Epidermal melanocyte (primary cell): ENCODE data around the gene UCK1.
A peak's percentile ranks its signal among the peaks of the same experiment; 100 is the strongest.
"Not testable (repeated sequence)": the region's sequence is repeated elsewhere in the genome, so short reads cannot be mapped to it uniquely, and the experiment has no call there.

Experiments used
- DNase-seq: peaks from one replicate; pipeline ENCODE4 v3.0.0; 2011; ENCODE audit warnings: low spot score; ENCODE audit not compliant: insufficient read length

The UCK1 gene

DNA sequence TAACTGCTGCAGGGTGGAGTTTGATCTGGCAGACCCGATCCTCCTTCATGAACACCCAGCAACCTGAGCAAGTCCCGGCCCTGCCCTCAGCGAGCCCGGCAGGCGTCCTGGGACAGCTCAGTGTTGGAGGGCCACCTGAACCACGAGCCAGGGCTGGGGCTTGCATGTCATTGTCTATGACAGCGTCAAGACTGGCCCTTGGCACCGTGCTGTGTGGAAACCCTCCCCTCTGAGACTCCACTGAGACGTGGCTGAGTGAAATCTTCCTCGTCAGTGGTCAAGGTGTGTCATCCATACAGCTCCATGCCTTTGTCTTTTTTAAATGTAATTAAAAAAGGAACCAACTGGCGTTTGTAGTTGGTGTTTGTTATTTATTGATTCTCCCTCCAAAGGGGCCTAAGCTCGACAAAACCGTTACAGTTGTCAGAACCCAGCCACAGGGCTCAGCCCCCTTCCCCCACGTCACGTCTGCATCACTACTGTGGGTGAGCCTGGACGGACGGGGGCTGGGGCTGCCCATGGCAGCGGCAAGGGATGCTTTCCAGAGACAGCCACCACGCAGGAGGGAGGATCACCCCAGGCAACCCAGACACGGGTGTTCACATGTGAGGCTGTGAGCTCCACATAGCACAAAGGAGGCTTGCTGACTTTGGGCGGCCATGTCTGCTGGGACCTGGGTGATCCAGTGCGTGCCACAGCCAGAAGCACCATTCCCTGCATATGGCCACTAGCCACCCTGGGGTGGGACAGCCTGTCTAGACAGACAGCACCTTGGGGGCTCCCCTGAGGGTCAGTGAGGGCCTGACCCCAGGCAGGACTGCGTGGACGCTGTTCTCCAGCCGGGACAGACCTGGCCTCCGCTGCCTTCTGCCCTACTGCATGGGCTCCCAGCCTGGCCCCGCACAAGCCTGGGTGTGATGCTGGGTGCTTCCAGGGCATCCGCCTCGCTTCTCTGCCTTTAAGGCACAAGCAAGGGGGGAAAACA lies 7.3 kb downstream of the UCK1 start:
- DNase-seq = no peak

GRCh38 chr9:131523086-131523388 lies 8.0 kb downstream of the UCK1 start:
- DNase-seq = no peak

DNA sequence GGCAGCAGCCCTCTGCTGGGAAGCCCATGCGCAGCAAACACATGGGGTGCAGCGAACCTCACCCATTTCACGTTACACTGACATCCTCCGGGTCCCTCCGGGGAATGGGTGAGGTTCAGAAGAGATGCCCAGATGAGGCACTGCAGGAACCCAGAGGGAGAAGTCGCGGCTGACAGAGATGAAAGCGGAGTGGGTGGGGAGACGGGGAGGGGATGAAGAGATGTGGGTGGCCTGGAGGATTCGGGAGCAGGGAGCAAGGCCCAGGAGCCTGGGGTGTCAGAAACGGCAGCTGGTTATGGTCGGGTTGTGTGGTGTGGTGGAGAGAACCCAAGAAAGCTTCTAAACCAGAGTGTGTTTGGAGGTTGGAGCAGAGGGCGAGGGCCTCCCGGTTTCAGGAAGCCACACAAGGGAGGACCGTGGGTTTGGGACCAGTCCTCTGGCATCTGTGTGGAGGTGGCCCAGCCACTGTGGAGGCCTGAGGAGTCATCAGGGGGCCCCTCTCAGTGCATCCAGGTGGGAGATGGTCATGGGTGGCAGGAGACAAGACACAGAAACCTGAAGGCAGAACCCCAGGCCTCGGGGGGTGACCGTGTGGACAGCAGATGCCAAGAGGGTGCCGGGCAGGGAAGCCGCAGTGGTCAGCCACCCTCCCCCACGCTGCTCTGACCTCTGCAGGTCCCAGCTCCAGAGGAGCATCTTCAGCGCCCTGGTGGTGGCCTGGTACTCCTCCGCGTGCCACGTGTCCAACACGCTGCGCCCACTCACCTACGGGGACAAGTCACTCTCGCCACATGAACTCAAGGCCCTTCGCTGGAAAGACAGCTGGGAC lies 8.6 kb downstream of the UCK1 start:
- DNase-seq = no peak

GRCh38 chr9:131521822-131522221 lies 9.2 kb downstream of the UCK1 start:
- DNase-seq = no peak

GRCh38 chr9:131521203-131521602 lies 9.9 kb downstream of the UCK1 start:
- DNase-seq = no peak

DNA sequence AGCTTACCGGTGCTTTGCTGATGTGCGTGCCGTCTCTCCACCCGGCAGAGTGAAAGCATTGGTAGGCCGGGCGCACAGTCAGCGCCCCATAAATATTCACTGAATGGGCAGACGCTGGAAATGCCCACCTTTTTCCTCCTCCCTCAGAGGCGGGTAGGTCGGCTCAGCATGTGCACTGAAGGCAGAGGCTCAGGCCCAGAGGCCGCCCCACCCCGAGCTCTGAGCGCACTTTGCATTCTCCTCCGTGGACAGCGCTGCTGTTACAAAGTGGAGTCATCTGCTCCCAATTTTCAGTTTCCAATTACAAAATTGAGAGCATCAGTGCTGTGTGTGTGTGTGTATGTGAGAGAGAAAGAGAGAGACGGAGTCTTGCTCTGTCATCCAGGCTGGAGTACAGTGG lies 10.6 kb downstream of the UCK1 start:
- DNase-seq = no peak

GRCh38 chr9:131518553-131518952 lies 12.5 kb downstream of the UCK1 start:
- no peak for DNase-seq

GRCh38 chr9:131517761-131518190 lies 13.3 kb downstream of the UCK1 start:
- DNase-seq = no peak

DNA sequence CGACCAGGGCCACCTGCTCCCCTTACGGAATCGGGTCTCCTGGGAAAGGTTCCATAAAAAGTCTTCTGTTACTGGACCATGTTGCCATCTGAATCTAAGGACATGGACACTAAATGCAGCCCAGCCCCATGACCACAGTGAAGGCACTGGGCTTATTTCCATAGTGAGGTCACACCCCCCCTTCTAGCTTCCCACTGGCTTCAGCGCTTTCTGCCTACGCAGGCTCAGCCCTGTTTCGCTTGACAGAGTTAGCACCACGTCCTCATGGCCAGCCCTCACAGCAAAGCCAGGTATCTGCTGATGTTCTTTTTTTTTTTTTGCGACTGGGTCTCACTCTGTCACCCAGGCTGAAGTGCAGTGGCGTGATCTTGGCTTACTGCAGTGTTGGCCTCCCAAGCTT lies 14.1 kb downstream of the UCK1 start:
- DNase-seq = no peak

DNA sequence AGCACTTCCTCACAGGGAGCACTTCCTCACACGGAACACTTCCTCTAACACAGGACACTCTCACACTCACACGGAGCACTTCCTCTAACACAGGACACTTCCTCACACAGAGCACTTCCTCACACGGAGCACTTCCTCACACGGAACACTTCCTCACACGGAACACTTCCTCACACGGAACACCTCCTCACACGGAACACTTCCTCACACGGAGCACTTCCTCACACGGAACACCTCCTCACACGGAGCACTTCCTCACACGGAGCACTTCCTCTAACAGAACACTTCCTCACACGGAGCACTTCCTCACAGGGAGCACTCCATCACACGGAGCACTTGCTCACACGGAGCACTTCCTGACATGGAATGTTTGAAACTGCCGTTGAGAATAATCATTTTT lies 15.0 kb downstream of the UCK1 start:
- DNase-seq = no peak

- not testable (repeated sequence) for DNase-seq
Measured at GRCh38 chr9:131515559-131516031, 15.5 kb downstream of the UCK1 start.

GRCh38 chr9:131513177-131513576 lies 17.9 kb downstream of the UCK1 start:
- DNase-seq = no peak

DNA sequence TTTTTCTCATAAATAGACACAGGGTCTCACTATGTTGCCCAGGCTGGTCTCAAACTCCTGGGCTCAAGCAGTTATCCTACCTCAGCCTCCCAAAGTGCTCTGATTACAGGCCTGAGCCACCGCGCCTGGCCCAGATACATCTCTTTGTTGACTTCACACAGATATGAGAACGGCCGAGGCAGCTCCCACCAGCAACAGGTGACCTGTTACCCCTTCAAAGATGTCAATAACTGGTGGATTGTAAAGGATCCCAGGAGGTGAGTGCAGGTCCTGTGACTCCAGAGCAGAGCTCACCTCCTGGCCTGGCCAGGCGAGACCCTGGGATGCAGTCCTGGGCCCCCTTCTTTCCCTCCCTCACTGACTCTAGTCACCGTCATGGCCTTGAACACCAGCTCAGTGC lies 19.2 kb downstream of the UCK1 start:
- DNase-seq = no peak

DNA sequence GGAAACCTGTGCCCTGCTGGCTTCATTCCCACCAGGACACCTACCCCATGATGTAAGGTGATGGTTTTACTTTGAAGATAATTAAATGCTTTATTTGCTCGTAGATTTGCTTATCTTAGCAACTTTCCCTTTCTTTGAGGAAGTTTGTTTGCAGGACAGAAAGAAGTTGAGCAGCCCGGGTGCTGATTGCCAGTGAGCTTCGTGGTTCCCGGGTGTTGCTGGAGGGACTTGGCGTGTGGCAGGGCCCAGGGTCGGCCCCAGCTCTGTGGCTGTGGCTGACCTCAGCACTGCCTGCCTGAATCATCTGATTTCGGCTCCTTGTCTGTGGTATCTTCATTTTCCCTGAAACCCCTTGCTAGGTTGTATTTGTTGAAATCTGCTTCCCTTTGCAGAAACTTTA lies 19.6 kb downstream of the UCK1 start:
- no peak for DNase-seq

- DNase-seq = no peak
Measured at GRCh38 chr9:131505012-131505411, 26.1 kb downstream of the UCK1 start.

- peak; percentile 37 for DNase-seq
Measured at GRCh38 chr9:131503626-131504465, 27.2 kb downstream of the UCK1 start.

DNA sequence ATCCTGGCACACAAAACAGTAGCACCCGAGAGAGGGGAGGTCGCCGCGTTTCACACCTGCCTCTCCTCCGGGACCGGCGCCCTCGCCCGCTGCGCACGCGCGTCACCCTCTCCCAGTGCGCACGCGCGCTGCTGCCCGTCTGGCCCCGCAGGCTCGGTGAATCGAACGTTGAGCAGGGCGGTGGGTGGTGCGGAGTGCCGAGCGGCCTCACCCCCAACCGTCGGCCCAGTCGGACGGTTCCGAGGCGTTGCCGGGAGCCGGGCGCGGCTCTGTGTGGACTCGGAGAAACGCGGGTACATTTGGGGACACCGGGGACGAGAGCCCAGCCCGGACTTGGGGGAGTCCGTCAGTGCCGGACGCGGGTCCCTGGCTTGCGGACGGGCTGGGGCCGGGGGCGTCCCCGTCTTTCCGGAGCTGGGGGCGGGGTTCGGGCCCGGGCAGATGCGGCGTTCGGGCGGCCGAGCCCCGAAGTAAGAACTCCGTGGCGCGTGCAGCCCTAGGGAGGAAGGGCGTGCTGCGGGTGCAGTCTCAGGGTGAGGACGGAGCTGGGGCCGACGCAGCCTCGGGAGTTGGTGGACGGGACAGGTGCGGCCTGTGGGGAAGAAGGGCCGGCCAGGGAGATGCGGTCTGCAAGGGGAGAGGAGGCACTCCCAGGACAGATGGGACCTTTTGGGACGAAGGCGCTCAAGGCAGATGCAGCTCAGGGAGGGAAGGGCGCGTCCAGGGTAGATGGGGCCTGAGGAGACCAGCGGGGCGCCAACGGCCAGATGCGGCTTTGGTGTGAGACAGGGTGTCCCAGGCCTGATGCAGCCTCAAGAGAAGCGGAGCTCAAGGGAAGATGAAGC lies 28.1 kb downstream of the UCK1 start, which contains the start of gene POMT1:
POMT1 (plus strand) TSS at position 138 of the 845 bp plus-strand sequence. CDS start 1,301 bp downstream, outside the sequence.
- DNase-seq = peak; percentile 96

GRCh38 chr9:131500939-131501541 lies 30.0 kb downstream of the UCK1 start:
- no peak for DNase-seq

DNA sequence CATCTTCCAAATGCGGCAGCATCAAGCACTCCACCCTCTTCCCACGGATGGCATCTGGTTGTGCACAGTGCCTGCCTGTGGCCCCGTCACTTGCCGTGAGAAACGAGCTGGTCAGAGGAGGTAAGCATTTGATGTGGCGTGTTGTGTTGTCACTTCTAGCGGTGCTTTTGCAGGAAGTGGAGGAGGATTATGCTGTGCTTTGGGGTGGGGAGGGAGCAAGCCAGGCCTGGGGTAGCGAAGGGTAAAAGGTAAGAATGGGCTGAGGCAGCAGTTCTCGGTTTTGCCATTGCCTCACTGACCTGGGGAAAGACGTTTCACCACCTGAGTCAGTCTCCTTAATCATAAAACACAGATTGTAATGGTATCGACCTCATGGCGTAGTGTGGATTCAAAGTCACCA lies 30.7 kb downstream of the UCK1 start:
- no peak for DNase-seq

DNA sequence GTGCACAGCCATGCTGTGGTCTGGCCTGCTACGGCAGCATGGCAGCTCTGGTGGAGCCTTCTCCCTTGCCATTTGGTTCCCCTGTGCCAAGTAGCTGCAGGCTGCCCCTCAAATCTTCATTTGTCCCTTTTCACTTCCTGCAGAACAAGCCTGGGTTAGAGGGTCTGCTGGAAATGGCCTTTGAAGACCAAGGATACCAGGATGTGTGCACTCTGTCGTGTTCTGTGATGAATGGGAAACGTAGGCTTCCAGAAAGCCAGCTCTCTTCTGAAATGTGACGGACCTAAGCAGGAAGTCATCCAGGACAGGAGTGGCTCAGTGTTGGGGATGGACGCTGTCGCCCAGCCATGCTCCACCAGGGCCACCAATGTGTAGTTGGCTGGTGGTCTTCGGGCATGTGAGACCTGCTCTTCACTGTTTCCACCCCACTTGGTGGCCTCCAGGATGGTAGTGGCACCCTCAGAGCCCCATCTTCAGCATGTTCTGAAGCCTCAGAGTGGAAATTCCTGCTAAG lies 31.8 kb downstream of the UCK1 start:
- DNase-seq = no peak
